ENCODE results near the gene MGAT4D. TPM values are rescaled to one million over a fixed set of nuclear protein-coding genes. Genes with fewer than 3 reads are reported as not detected.

The MGAT4D gene
- total RNA-seq, 4 donors from 2014 or later, result not detected

DNA sequence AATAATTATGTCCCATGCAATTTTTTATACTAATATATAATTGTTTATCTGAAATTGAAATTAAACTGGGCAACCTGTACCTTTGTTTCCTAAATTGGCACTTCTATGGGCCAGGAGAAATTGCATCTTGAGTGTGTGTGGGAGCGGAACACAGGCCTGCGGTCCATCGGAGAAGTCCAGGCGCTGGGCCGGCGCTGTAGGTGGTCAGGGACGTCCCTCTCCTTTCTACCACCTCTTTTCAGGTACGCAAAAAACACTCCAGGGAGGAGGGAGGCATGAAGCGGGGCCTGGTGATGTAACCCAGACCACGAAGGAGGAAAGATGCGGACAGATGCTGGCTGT lies 717 bp downstream of the MGAT4D start:
- no peak overlapping the region for H3K4me3 ChIP-seq
- intact Hi-C loops (cut with DNase I; ENCODE audit: low total_unique reads), result no loop called here
- ATAC-seq (no peak), DNase-seq (no peak)
- no peaks in the 10 kb centered on the region for H3K4me1 ChIP-seq
- no peaks in the 10 kb centered on the region for H3K36me3 ChIP-seq
- H3K9me3 ChIP-seq, result no peaks in the 10 kb centered on the region
- in situ Hi-C loops (cut with MboI; ENCODE audit: low sequenced_read_pairs in 4 of 4), result no loop called here
- H3K27me3 ChIP-seq, result peaks cover 20 to 41% (median 41%) of the 10 kb centered on the region in 3 donors
- TF ChIP-seq POLR2A (IDR thresholded peaks at IDR 0.05), result no peak
- TF ChIP-seq, protein P1, sequence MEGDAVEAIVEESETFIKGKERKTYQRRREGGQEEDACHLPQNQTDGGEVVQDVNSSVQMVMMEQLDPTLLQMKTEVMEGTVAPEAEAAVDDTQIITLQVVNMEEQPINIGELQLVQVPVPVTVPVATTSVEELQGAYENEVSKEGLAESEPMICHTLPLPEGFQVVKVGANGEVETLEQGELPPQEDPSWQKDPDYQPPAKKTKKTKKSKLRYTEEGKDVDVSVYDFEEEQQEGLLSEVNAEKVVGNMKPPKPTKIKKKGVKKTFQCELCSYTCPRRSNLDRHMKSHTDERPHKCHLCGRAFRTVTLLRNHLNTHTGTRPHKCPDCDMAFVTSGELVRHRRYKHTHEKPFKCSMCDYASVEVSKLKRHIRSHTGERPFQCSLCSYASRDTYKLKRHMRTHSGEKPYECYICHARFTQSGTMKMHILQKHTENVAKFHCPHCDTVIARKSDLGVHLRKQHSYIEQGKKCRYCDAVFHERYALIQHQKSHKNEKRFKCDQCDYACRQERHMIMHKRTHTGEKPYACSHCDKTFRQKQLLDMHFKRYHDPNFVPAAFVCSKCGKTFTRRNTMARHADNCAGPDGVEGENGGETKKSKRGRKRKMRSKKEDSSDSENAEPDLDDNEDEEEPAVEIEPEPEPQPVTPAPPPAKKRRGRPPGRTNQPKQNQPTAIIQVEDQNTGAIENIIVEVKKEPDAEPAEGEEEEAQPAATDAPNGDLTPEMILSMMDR (IDR thresholded peaks at IDR 0.05 in 4 of 5, conservative IDR thresholded peaks at IDR 0.05 in 1 of 5), result no peak
- no peak overlapping the region for H3K27ac ChIP-seq

DNA sequence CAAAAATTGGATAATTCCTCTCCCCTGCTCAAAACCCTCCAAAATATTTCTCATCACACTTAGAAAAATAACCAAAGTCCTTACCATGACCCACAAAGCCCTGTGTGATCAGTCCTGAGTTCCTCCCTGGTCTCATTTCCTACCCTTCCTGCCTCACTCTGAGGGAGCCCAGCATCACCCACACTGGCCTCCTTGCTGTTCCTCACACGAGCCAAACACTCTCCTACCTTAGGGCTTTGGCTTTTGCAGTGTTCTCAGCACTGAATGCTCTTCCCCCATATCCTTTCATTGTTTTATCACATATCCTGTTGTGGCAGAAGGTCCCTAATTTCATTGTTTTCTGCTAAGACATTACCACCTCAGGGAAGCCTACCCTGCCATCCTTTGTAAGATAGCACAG lies 12.2 kb downstream of the MGAT4D start:
- Histone ChIP-seq H3K4me3 (no peak overlapping the region), H3K27ac (no peak overlapping the region), H3K27me3 (no peaks in the 10 kb centered on the region), H3K4me1 (no peaks in the 10 kb centered on the region), H3K36me3 (no peaks in the 10 kb centered on the region), H3K9me3 (peaks cover 0 to 5% (median 0%) of the 10 kb centered on the region in 3 donors)
- in situ Hi-C loops (cut with MboI; ENCODE audit: low sequenced_read_pairs in 4 of 4) (no loop called here), intact Hi-C loops (cut with DNase I; ENCODE audit: low total_unique reads) (no loop called here)
- DNase-seq (no peak), ATAC-seq (no peak)
- TF ChIP-seq, protein P1 (IDR thresholded peaks at IDR 0.05 in 4 of 5, conservative IDR thresholded peaks at IDR 0.05 in 1 of 5), result no peak
- TF ChIP-seq POLR2A (IDR thresholded peaks at IDR 0.05), result no peak

DNA sequence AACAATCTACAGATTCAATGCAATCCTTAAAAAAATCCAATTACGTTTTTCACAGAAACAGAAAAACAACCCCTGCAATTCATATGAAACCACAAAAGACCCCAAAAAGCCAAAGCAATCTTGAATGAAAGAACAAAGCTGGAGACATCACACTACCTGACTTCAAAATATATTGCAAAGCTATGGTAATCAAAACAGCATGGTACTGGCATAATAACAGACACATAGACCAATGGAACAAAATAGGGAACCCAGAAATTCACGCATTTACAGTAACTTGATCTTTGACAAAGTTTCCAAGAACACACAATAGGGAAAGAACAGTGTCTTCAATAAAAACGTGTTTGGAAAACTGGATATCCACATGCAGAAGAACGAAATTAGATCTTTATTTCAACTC lies 14.6 kb downstream of the MGAT4D start:
- Histone ChIP-seq H3K4me1 (no peaks in the 10 kb centered on the region), H3K9me3 (peaks cover 0 to 5% (median 0%) of the 10 kb centered on the region in 3 donors), H3K36me3 (no peaks in the 10 kb centered on the region), H3K27me3 (no peaks in the 10 kb centered on the region), H3K27ac (no peak overlapping the region), H3K4me3 (no peak overlapping the region)
- no peak for TF ChIP-seq POLR2A (IDR thresholded peaks at IDR 0.05)
- TF ChIP-seq, protein P1 (IDR thresholded peaks at IDR 0.05 in 4 of 5, conservative IDR thresholded peaks at IDR 0.05 in 1 of 5), result no peak
- intact Hi-C loops (cut with DNase I; ENCODE audit: low total_unique reads), result no loop called here
- no peak for DNase-seq
- ATAC-seq, result no peak
- in situ Hi-C loops (cut with MboI; ENCODE audit: low sequenced_read_pairs in 4 of 4), result no loop called here

DNA sequence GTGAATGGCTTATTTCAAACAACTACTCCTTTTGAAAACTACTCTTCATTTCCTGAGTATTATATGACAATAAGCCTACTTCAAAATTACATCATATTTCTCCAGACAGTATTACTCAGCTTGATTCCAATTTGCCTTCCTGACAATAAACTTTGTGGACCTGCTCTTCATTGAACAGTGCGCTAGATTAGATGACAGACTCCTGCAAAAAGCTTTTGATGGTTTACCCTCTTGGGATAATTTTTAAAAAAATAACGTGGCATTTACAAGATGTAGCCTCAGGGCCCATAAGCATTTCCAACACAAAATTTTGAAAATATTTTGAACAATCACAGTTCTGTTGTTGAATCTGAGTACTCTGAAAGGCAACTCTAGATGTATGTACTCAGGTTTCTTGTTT lies 25.9 kb downstream of the MGAT4D start:
- intact Hi-C loops (cut with DNase I; ENCODE audit: low total_unique reads) (no loop called here), in situ Hi-C loops (cut with MboI; ENCODE audit: low sequenced_read_pairs in 4 of 4) (no loop called here)
- Histone ChIP-seq H3K9me3 (no peaks in the 10 kb centered on the region), H3K4me1 (no peaks in the 10 kb centered on the region), H3K36me3 (no peaks in the 10 kb centered on the region), H3K27me3 (no peaks in the 10 kb centered on the region), H3K27ac (no peak overlapping the region), H3K4me3 (no peak overlapping the region)
- TF ChIP-seq POLR2A (IDR thresholded peaks at IDR 0.05), result no peak
- TF ChIP-seq, protein P1 (IDR thresholded peaks at IDR 0.05 in 4 of 5, conservative IDR thresholded peaks at IDR 0.05 in 1 of 5), result no peak
- DNase-seq, result no peak
- no peak for ATAC-seq

All from gastrocnemius medialis (tissue), 4 donors.